HG02610 (cell line): Measurements from ENCODE around the gene CD63.
"Not testable (repeated sequence)": the region's sequence is repeated elsewhere in the genome, so short reads cannot be mapped to it uniquely, and the experiment has no call there.

Experiments used
- ATAC-seq: cut with Tn5 transposase; IDR thresholded peaks from one replicate; pipeline ENCODE4 v1.9.1; 2021; ENCODE audit warnings: mild to moderate bottlenecking, moderate library complexity; ENCODE audit not compliant: unreplicated experiment

The CD63 gene

GRCh38 chr12:55728939-55729818 lies at the start of gene CD63:
Gene CD63, minus strand, starts transcription at chr12:55729009. Its CDS starts 668 bp downstream, at chr12:55728341.
- peak; percentile 59 for ATAC-seq

- no peak for ATAC-seq
Observed at GRCh38 chr12:55777856-55778255, 49.0 kb upstream of the CD63 start.

GRCh38 chr12:55771736-55772135 lies 42.9 kb upstream of the CD63 start:
- ATAC-seq: no peak

- ATAC-seq: no peak
Observed at GRCh38 chr12:55767156-55767555, 38.3 kb upstream of the CD63 start.

- no peak for ATAC-seq
Observed at GRCh38 chr12:55765736-55766290, 37.0 kb upstream of the CD63 start.

GRCh38 chr12:55762646-55763045 lies 33.8 kb upstream of the CD63 start:
- ATAC-seq: no peak

GRCh38 chr12:55760663-55761062 lies 31.9 kb upstream of the CD63 start:
- ATAC-seq: no peak

- ATAC-seq: not testable (repeated sequence)
Observed at GRCh38 chr12:55758575-55758974, 29.8 kb upstream of the CD63 start.

- no peak for ATAC-seq
Observed at GRCh38 chr12:55757701-55758100, 28.9 kb upstream of the CD63 start.

GRCh38 chr12:55755246-55755645 lies 26.4 kb upstream of the CD63 start:
- no peak for ATAC-seq

- ATAC-seq: no peak
Observed at GRCh38 chr12:55748230-55748993, 19.6 kb upstream of the CD63 start.

- no peak for ATAC-seq
Observed at GRCh38 chr12:55746913-55747231, 18.1 kb upstream of the CD63 start.

GRCh38 chr12:55746174-55746912 lies 17.5 kb upstream of the CD63 start:
- ATAC-seq: no peak

- no peak for ATAC-seq
Observed at GRCh38 chr12:55745361-55746173, 16.8 kb upstream of the CD63 start.

GRCh38 chr12:55744340-55745030 lies 15.7 kb upstream of the CD63 start:
- ATAC-seq: no peak

GRCh38 chr12:55743406-55744339 lies 14.9 kb upstream of the CD63 start:
- peak; percentile 37 for ATAC-seq

GRCh38 chr12:55742719-55743405 lies 14.1 kb upstream of the CD63 start, which contains the start of gene GDF11:
Gene GDF11, plus strand, starts transcription at chr12:55743122. Its CDS starts 195 bp downstream, at chr12:55743317.
- peak; percentile 45 for ATAC-seq
